ENCODE data around the gene PTPRN2.
"Not testable (repeated sequence)": the region's sequence is repeated elsewhere in the genome, so short reads cannot be mapped to it uniquely, and the experiment has no call there.

Gene PTPRN2

DNA sequence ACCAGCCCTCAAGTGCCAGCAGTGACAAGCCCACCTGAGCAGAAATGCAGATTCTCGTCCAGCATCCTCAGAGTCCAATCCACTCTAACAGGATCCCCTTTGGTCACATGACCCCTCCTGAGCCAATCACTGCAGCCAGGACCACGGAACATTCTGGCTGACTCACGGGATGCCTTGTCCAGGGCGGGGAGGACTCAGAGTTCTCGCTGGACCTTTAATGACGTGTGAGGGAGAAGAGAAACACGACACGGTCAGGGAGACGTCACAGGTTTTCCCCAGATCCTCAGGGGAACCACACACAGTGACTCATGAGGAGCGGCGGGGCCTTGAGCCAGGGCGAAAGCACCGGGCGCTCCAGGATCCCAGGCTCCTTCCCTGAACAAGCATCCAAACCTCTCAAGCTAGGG, 155.7 kb downstream of the PTPRN2 start:
- no peak for DNase-seq

DNA sequence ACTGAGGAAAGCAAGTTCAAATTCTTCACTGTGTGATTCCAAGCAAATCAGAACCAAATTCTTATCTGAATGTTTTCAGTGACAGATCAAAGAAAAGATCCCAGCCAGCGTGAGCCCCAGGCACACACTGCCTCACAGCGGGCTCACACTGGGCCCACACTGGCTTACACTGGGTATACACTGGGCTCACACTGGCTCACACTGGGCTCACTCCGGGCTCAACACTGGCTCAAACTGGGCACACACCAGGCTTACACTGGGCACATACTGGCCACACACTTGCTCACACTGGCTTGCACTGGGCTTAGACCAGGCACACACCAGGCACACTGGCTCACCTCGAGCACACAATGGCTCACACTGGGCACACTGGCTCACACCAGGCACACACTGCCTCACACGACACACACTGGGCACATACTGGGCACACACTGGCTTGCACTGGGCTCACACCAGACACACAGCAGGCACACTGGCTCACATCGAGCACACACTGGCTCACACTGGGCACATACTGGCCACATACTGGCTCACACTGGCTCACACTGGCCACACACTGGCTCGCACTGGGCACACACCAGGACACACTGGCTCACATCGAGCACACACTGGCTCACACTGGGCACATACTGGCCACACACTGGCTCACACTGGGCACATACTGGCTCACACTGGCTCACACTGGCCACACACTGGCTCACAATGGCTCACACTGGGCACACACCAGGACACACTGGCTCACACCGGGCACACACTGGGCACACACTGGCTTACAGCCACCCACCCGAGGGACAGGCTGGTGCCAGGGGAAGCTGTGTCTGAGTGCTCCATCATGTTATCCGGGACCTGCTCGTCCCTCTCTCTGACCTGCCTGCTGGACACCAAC, 156.3 kb downstream of the PTPRN2 start:
- no peak for DNase-seq

DNA sequence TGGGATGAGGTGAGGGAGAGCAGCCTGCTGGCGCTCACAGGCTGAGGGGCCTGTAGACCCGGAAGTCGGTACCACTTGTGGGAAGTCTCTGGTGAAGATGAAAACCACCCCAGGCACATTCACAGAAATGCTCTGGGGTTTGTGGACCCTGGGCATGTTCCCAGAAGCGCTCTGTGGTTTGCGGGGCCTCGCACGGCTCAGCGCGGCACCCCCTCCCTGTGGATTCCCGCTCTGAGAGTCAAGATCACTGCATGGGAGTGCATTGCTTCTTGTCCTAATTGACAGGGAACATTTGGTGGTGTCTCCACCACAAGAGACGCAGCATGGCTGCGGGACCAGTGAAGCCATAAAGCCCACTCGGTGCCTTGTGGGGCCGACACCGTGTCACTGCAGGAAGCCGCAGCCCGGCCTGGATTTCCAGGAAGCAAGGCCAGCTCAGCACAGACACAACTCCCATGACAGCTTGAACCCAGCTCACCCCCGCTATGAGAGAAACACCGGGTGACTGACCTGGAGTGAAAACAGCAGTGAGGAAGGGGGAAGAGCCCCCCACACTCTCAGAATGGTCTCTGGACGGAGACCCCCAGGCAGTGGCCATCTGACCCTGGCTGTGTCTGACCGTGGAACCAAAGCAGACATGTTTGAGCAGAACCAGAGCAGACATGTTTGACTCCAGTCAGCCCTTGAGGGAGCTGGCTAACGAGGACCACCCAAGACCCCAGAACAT, 157.2 kb downstream of the PTPRN2 start:
- no peak for DNase-seq

DNA sequence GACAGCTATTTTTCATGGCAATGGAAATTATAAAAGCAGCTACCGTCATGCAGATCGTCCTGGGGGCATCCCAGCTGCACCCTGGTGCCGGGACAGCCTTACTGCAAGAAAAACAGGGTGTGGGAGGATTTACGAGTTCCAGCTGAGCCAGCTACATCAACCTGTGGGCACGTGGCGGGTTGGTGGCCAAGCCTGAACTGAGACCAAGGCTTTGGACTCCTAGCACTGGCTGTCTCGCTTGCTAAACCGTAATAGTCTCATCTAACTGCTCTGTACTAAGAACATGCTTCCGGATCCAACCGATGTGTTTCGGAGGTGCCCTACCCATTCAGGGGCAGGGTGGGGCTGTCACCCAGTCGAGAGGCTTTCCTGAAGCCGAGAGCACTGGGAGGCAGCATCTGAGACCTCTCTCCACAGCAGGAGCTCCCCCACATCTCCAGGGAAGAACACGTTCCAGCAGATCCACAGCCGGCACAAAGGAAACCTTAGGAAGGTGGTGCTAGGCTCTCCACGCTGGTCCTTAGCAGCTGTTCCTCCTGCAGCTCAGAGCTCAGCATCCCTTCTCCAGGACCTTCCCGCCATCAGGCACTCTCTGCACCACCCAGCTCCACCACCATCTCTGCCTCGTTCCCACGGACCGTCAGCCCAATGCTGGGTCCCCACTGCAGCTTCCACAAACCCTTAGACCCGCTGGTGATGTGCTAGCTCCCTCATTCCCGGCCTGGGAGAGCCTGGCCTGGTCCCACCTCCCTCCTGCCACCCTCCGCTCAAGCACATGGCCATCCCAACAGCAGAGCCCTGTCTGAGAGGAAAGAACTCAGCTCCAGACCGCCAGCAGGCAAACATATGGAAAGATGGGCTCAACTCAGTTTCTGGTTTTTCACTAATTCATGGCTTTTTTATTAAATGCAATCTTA, 158.5 kb downstream of the PTPRN2 start:
- DNase-seq, result no peak

DNA sequence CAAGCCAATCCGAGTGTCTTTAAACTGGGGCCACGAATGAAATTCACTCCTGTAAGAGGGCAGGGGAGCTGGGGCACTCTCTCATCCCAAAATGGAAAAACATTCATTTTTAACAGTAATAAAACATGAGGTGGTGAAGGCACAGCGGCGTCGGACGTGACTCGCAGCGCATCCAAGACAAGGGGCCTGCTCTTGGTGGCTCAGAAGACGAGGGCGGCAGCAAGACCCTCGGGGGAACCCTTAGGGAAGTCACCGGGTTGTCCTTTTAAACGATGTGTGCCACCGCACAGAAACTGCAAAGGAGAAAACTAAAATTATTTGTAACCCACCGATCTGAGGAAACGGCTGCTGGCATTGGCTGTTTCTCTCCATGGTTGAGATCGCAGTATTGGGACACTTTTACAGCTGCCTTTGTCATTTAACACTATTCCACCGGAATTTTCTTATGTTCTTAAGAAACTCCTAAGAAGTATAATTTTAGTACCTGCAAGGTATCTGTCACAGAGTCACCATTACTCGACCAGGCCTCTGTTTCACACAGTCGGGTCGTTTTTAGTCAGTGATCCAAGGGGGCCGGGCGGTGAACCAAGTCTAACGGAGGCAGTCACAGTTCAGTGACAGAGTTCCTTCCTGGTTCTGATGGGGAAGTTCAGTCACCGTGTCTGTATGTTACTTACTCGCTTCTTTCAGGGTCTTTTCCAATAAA, 159.3 kb downstream of the PTPRN2 start:
- no peak for DNase-seq

DNA sequence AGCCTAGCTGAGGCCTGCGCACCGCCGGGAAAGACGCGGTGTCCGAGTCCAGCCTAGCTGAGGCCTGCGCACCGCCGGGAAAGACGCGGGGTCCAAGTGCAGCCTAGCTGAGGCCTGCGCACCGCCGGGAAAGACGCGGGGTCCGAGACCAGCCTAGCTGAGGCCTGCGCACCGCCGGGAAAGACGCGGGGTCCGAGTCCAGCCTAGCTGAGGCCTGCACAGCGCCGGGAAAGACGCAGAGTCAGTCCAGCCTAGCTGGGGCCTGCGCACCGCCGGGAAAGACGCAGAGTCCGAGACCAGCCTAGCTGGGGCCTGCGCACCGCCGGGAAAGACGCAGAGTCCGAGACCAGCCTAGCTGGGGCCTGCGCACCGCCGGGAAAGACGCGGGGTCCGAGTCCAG, 161.9 kb downstream of the PTPRN2 start:
- DNase-seq, result not testable (repeated sequence)

DNA sequence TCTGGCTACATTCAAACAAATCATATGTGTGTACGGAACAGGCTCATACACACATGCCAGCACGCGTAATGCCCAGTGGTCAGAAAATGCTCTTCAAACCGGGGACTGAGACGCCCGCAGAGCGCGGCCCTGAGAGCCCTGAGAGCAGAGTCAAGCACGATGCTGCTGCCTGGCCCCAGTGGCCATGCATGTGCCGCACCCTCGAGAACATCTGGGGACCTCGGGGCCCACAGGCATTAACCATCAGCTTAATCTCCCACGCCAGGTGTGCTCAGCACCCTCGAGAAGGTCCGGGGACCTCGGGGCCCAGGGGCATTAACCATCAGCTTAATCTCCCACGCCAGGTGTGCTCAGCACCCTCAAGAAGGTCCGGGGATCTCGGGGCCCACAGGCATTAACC, 163.1 kb downstream of the PTPRN2 start:
- no peak for DNase-seq

DNA sequence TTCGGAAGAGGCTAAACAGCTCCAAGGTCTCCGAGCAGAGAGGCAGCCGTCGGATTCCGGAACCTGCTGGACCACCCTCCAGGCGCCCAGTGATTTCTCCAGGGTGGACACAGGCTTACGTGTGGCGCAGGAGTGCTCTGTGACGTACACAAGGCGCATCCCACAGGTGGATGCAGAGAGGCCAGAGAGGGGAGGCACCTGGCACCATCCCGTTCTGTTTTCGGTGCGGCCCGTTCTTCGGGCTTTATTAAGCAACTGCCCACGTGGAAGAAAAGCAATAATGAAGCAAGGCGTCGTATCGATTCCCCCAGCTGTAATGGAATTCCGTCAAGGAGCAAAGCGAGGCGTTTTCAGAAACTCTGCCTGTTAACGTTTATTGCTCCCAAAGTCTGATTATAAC, 163.6 kb downstream of the PTPRN2 start:
- DNase-seq, result no peak

DNA sequence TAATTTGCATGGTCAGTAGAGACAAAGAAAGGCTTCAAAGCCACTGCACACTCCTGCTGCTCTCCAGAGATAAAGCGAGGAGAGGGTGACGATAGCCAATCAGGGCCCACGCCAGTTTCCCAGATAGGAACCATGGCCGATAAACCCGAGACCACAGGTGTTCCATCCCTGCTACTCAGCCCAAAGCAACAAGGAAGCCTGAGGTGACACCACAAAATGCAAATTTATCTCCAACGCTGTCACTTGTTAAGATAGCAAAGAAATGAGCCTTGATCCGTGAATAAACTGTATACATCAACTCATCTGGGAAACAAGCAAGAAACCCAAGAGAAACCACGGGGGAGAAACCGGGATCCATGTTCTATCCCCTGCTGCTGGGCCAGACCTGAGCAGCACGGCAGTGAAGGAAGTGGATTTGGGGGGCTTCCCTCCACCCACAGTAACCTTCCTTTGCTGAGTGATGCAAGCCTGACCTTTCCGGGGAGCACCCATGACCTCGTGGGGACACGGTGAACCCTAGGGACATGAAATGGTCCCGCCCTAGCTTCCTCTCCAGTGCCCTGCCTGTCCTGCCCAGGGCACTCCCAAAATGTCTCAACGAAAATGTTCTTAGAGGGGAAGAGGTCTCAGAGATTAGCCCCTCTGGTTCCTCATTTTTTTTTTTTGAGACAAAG, 164.6 kb downstream of the PTPRN2 start:
- no peak for DNase-seq

DNA sequence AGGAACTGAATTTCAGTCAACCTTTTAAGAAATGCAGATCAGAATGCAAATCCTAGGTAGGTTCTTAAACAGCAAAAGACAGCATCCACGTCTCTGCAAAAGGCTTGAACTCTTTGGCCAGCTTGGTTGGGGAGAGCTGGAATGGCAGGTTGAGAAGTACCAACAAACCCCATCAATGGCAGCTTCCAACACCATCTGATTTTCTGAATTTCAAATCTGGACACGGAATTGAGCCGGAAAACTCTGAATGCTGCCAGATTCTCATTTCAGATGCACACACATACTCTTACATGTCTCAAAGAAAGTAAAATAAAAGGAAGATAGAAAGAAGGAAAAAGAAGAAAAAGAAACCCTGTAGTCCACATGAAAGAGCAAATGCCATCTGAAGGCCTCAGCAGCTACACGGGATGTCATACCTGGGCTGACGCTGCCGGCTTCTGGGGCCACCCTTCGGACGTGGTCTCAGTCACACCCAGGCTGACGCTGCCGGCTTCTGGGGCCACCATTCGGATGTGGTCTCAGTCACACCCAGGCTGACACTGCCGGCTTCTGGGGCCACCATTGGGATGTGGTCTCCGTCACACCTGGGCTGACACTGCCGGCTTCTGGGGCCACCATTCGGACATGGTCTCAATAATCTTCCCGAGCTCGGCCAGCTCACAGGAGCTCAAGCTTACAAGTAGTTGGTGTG, 165.3 kb downstream of the PTPRN2 start:
- no peak for DNase-seq

DNA sequence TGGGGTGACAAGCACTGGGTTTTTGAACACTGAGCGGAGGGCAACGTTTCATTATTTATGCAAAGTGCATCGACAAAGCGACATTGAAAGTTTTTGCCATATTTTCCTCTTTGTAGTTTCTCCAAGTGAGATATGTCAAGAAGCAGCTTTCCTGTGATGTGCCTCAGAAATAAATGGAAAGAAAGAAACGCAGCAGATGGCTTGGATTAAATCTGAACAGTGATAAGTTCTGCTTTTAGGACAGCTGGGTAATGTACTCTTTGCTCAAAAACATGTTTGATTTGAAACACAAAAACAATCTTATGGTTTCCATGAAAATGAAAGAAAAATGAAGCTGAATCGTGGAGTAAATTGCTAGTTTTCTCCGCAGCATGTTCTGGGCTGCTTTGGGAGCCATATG, 166.3 kb downstream of the PTPRN2 start:
- DNase-seq, result no peak

DNA sequence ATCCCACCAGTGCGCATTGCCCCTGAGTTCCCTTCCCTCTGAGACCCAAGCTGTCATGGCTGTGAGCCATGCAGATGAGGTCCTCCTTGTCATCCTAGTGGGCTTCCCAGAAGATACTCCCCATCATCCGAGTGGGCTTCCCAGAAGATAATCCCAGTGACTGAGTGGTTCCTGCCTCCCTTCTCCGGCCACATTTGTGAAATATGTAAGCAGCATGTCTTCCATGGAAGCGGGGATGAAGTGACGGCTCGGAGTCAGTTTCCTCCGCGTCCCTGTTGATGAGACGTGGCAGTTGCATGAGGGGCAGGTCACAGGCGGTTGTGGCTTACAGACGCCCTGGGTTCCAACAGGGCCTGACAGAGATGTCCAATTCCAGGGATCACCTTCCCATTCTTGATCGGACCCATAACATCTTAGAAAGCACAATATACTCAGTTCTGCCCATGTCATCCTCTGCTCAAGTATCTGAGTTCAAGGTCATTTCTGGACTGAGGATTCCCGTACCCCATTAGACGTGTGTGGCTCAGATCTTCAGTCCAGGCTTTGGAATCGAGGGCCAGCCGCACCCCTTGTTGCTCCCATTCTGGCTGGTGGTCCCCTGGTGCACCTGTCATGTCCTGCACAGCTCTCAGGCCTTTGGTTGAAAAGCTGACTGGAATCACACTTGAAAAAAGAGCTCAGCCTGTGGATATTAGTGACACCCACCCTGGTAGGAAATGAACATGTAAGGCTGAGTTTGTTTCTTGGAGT, 166.9 kb downstream of the PTPRN2 start:
- DNase-seq, result no peak

DNA sequence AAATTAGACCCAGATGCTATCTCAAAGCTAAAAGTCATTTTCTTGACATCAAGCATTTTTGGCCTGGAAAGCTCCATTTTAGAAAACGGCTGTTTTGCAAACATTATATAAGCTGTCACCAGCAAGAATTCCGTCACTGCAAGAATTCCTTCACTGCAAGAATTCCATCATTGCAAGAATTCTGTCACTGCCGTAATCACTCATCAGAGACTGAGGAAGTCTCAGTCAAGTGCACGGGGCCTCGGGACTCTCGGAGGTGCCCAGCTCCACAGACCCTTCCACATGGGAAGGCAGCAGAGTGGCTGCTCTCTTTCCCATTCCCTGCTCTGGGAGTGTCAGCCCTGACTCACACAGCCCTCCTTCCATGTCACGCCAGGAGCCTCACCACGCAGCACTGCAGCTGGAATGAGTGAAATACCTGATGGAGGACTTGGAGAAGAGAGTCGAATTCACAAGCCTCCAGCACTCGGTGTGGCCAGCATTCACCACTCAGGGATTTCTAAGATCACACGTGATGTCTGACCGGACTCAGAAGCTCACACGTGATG, 168.3 kb downstream of the PTPRN2 start:
- no peak for DNase-seq

DNA sequence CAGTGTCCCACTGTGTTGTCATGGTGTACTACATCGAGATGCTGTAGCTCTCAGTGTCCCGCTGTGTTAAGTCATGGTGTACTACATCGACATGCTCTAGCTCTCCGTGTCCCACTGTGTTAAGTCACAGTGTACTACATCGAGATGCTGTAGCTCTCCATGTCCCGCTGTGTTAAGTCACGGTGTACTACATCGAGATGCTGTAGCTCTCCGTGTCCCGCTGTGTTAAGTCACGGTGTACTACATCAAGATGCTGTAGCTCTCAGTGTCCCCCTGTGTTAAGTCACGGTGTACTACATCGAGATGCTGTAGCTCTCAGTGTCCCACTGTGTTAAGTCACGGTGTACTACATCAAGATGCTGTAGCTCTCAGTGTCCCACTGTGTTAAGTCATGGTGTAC, 169.2 kb downstream of the PTPRN2 start:
- not testable (repeated sequence) for DNase-seq

DNA sequence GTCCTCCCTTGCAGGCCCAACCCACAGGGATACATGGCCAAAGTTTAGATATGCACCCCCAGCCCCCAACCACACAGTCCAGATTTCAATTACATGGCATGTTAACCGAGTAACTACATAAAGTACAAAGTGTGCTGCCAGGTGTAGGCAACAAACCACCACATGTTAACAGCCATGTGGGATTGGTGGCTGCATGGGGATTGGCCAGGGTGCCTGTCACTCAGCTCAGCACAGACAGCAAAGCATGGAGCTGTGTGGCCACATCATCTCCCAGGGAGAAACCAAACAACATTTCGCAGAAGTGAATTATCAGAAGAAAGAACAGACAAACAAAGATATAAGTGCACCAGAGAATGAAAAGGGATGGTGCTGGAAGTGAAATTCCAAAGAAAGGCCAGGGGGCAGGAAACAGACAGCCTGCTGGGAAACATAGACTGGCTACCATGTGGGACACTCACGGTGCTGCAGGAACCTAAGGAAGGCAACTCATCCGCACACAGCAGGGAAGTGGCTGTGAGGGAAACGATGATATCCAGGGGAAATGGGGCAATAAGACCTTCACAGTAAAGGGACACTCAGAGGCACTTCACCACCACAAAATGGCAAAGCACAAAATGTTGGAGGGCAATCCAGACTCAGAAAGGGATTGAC, 171.2 kb downstream of the PTPRN2 start:
- no peak for DNase-seq

DNA sequence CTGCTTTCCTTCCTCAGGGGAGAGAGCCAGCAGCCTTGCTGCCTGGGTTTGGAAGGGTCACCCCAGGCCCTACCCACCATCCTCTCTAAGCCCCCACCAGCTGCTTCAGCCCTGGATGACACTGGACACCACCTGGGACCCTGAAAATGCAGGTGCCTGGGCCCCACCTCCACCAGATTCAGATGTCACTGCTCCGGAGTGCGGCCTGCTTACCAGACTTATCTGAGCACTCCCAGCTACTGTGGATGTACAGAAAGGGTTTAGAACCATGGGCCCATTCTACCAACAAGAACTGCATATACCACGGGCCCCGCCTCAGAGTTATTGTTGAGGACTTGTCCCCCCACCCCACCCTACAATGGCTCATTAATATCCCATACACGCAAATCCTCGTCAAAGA, 172.3 kb downstream of the PTPRN2 start:
- DNase-seq, result no peak

DNA sequence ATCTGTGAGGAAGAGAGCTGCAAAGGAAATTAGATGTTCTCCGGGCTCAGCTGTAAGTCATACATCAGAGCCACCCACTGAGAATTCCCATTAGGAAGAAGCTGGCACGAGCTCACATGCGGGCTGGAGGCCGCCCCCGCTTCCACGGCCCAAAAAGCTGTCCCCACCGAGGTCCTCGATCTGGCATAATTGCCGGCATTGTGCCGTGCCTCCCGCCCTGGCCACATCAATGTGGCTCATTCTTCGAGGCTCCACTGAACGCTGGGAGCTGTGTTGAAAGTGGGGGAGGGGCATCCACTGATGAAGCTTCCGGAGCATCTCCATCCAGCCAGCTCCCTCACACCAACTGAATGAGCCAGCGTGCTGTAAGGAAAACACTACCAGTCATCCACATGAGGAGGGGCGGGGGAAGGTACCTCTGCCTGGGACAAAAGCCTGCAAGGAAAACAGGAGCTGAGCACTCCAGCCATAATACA, 173.1 kb downstream of the PTPRN2 start:
- no peak for DNase-seq

DNA sequence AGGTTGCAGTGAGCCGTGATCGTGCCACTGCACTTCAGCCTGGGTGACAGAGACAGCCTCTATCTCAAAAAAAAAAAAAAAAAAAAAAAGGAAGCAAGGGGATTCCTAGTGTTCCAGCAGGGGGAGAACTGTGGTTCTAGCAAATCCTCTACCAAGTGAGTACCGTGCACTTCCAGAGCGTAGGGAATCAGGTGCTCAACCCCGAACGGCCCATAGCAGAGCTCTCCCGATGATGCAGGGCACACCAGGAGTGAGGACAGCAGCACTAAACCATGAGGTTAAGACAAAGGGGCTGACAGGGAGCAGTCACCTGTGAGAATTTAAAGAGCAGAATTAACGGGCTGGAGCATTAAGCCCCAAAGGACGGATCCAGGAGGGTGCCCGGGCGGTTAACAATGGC, 173.6 kb downstream of the PTPRN2 start:
- DNase-seq, result no peak

DNA sequence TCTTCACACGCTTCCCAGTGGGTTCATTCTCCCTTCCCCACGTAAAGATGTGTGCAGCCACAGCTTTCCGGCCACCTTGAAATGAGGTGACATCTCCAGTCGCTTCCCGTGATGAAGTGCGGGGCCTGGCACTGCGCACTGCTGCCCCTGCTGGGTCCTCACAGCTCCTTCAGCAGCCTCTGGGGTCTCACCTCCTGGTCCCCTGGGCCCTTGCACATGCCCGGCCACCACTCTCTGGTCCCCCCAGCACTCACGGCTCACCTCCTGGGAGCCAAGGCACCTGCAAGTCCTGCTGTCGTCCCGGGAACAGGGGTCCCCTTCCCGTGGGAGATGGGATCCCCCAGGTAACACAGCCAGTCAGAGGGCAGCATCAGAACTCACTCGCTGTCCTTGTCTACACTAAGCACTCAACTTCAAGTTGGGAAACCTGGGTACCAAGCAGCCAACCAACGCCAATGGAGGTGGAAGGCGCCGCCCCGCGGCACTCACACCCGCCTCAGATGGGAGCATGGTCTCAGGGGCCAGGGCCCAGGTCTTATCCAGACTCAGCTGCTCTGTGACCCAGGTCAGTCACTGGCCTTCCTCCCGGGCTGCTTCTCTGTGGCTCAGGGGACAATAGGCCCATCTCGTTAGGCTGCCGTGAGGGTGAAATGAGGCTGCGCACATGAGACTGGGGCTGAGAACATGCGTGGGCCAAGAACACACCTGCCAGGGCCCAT, 176.2 kb downstream of the PTPRN2 start:
- DNase-seq, result no peak

Data from SIG-M5 (cell line).